GM18526 (cell line): ENCODE data around the gene PHETA1.

Experiments used
- POLR2A ChIP-seq: IDR thresholded peaks from 3 replicates; pipeline ENCODE4 v1.6.1; 2011; ENCODE audit not compliant: insufficient read length; ENCODE audit errors: extremely low read depth

The PHETA1 gene

DNA sequence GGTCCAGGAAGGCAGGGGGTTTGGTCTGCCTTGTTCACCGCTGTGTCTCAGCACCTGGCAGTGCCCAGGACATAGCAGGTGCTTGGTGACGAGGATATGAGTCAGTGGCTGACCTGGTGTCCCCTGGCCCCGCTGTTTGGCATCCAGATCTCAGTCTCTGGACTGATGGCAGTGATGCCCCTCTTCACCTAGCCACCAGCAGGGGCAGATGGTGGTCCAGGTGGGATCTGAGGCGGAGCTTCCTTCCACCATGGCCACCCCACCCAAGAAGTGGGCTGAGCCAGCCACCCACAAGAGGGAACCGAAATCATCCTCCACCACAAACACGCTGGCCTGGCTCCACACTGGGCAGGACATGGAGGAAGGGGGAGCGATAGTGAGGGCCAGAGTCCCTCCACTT is 20.7 kb upstream of the PHETA1 start:
- no peak for TF ChIP-seq POLR2A

DNA sequence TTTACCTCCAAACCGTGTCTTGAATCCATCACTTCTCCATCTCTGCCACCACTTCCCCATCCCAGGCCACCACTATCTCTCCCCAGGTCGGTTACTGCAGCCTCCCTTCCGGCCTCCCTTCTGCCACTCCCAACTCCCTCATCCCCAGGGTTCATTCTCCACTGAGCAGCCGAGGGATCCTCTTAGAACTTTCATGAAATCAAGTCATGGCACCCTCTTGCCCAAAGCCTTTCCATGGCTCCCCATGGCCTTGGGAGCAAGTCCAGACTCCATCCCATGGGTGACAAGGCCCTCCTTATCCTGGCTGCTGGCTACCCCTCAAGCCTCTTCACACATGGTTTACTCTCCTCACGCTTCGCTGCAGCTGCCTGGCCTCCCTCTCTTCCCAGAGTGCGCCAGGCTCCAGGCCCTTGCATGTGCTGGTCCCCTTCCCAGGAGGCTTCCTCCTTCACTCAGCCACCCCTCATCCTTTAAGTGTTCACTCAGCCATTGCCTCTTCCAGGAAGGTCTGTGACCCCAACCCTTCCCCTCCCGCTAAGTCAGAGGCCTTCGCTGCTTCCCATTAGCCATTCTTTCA is 18.9 kb upstream of the PHETA1 start:
- TF ChIP-seq POLR2A = no peak

DNA sequence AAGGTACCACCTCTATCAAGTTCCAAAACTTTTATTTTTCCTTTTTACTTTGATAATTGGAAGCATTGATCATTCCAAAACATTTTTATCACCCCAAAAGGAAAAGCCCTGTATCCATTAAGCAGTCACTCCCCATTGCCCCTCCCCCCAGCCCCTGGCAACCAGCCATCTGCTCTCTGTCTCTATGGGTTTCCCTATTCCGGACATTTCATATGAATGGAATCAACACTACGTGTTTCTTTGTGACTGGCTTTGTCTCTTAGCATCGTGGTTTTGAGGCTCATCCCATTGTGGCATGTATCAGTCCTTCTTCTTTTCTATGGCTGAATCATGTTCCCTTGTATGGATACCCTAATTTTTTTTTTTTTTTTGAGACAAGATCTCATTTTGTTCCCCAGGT is 18.0 kb upstream of the PHETA1 start:
- no peak for TF ChIP-seq POLR2A

DNA sequence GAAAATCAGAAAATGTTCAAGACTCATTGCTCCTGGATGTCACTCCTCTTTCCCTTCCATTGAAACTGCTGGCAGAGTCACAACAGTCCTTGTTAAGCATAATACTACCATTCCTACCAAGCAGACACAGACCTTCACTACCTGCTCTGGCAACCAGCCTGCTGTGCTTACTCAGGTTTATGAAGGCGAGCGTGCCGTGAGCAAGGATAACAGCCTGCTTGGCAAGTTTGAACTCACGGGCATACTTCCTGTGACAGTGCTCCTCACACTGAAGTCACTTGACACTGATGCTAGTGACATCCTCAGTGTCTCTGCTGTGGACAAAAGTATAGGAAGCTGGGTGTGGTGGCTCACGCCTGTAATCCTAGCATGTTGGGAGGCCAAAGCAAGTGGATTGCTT is 15.7 kb upstream of the PHETA1 start:
- no peak for TF ChIP-seq POLR2A

DNA sequence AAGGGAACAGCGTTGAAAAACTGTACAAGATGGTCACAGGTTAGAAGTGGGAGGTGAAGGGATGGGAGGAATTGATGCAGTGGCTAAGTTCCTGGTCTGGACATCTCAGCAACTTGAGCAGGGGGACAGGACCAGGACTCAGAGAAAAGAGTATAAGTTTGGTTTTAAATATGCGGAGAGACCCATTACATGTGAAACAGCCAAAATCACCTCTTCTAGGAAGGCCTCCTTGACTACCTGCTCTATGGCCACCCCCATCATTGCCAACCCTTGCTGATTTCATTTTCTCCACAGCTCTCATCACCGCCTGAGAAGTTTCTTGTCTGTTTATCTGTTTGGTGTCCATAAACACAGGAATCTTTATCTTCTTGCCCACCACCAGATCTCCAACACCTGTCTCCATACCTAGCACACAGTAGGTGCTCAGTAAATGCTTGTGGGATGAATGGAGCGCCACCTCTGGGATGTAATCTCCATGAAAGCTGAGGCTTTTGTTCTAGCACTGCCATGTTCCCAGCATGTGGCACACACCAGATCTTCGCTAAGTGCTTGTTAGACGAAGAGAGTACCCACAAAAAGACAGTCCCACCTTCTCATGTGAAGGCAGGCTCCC is 11.2 kb upstream of the PHETA1 start:
- TF ChIP-seq POLR2A = no peak

DNA sequence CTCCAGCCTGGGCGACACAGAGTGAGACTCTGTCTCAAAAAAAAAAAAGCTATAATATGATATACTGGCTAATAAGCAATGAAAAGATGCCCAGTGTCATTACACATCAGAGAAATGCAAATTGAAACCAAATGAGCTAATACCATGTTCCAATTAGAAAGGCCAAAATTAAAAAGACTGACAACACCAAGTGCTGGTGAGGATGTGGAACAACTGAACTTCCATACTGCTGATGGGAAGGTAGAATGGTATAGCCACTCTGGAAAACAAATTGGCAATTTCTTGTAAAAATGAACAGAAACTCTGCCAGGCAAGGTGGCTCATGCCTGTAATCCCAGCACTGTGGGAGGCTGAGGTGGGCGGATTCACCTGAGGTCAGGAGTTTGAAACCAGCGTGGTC is 8.5 kb upstream of the PHETA1 start:
- no peak for TF ChIP-seq POLR2A

DNA sequence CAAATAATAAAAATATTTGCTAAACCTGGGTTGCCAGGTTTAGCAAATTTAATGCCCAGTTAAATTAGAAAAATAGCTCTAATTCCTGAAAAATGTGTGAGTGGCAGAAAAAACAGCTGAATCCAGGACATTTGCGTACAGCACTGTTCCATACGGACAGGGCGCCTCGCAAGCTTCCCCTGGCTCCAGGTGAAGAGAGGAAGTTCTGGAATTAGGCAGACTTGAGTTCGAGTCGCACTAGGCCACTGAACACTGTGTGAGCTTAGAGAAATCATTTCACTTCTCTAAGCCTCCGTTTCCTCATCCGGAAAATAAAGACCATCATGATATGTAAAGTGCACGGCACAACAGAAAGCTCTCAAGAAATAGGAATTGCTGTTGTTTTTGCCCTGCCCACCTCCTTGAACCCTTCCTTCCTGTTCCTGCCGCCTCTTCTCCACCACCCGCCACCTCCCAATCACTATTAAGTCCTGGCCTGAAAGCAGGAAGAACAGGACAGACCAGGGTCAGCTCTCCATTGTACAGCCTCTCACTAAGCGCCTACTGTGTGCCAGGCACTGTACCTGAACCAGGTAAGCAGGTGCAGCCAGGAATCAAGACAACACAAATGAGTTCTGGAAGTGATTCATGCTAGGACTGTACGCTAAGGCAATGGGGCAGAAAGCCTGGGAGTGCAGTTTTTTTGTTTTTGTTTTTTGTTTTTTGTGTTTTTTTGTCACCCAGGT is 763 bp upstream of the PHETA1 start:
- TF ChIP-seq POLR2A = no peak

DNA sequence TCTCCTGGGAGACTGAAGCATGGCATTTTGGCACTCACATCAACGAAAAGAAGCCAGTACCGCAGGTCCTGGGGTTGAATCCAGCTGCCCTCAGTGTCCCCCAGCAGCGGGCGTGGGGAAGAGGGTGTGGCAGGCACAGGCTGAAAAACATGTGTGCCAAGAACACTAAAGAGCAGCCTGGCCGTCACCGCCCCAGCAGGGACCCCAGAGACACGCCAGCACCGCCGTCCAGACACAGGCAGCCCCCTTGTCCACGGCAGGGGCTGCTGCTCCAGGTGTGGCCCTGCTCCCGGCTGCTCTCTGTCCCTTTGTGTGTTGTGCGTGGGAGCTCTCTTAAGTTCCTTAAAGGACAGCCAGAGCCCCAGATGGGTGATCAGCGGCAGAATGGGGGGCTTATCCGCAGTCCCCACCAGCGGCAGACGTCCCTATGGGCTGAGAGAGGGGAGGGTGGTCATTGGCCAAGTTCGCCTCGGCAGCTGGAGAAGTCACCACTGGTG is 556 bp downstream of the PHETA1 start:
- TF ChIP-seq POLR2A = no peak

DNA sequence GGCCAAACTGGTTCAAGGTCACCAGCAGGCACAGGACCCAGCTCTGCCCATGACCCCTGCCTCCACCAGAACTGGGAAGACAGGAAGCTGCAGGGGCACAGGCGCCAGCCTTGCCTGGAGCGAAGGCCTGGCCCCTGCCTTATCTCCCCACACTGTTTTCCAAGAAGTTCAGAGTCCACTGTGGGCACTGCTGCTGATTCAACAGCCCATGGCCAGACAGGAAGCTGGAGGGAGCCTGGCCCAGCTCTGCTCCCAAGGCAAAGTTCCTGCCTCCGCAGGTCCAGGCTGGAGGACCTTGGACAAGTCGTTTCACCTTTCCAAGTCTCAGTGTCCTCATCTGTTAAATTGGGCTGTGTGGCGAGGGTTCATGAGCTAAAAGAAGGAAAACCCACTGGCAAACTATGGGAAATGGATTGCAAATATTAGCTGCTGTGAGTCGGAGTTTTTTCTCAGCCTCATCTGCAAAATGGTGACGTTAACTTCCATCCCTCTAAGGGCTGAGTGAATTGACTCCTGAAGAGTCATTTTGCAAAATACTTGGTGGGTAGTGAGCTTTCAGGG is 1.2 kb downstream of the PHETA1 start:
- no peak for TF ChIP-seq POLR2A

DNA sequence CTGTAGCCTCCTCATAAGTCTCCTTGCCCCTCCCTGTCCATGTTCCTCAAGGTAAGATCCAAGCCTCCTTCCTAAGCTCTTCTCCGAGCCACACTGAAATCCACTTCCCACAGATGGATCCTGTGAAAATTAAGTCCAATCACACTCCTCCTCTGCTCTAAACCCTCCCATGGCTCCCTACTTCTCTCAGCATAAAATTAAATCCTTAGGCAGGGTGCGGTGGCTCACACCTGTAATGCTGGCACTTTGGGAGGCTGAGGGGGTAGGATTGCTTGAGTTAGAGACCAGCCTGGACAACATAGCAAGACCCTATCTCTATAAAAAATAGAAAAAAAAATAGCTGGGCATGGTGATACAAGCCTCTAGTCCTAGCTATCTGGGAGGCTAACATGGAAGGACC is 2.3 kb downstream of the PHETA1 start:
- TF ChIP-seq POLR2A = no peak

DNA sequence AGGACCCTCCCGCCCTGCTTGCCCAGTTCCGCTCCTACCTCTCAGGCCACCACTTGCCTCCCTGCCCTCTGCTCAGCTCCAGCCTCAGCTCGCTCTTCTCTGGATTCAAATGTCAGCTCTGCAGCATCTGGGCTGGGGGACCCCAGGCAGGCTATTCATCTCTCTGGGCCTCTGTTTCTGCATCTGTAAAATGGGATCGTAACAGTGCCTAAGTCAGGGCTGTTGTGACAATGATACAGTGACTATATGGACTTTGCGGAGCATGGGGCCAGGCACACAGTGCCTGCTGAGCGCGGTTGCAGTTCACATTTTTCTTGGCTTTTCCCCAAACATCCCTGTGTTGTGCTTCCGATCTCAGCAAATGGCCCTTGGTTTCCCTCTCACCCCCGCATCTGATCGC is 2.8 kb downstream of the PHETA1 start:
- no peak for TF ChIP-seq POLR2A

DNA sequence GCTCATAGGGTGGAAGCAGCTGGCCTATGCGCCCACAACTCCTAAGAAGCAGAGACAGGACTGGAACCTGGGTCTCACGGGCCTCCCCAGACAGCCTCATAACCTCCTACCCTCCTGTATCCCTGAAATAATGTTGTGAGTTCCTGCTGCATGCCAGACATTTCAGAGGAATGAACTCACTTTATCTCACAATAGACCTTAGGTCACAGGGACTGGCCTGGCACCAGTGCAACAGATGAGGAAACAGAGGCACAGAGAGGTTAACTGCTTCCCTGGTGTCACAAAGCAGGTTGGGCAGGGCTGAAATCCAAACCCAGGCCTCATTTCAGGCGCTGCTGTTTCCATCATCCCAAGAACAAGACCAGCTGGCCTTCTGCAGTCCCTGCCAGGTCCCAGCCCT is 5.3 kb downstream of the PHETA1 start:
- no peak for TF ChIP-seq POLR2A

DNA sequence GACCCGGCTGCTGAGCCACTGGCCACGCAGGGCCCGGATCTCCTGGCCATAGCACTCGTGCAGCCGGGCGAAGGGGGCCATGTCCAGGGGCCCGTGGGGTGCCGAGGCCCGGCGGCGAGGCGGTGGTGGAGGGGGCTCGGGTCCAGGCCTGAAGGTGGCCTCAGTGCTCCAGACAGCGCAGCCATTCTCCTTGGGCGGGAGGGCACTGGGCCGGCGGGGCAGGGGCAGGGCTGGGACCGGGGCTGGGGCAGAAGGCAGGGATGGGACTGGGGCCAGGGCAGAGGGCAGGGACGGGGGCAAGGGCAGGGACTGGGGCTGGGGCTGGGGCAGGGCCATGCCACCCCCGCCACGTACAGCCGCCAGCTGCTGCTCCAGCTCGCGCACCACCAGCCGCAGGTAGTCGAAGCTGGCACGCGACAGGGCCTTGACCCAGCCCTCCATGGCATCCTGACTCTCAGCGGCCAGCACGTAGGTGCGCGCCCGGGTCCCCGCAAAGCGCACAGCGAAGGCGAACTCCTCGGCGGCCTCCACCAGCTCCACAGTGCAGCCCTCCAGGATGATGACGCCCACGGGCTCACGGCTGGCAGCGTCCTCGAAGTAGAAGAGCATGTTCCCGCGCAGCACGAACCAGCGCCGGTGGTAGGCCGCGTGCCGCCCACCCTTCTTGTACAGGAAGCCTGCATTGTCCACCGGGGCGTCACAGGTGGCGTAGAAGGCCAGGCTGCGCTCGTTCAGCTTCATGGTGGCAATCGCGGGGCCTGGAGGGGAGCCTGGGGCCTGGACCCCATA is 6.0 kb downstream of the PHETA1 start:
- TF ChIP-seq POLR2A = no peak

DNA sequence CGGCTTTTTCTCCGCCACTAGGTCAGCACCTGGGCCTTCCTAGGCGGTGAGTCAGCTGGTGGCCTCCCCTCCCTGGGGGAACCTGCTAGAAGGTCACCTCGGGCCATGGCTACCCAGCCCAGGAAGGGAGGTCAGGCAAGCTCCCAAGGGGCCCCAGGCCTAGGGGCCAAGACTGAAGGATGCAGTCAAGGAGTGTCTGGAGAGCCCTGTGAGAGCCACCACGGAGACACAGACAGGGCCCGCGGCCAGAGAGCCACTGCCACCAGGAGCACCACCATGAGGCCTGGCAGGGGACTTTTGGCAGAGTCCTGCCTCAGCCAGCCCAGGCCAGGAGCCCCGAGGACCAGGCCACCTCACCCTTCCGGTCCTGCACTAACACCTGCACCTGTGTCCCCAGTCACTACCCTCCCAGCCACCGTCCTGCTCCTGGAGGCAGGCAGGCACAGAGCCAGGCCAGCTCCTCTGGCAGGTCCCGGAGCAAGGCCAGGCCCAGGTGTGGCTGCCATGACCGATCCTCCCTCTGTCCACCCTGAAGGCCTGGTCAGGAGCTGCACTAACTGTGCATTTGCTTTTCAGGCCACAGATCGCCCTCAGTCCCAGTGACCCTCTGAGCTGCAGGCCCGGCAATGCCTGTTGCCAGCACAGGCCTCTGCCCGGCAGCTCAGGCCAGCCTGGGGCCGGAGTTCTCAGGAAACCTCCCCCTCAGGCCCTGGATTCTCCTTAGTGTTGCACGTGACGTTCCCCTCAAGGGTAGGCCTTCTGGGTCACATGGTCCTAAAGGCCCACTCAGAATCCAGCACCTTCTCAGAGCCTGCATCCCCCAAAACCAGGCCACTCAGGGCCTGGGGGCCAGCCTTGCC is 6.9 kb downstream of the PHETA1 start:
- no peak for TF ChIP-seq POLR2A
